GM12864 (cell line): ENCODE data around the gene CARTPT.

Experiments used
- DNase-seq: peaks from one replicate; pipeline ENCODE4 v3.0.0-alpha.2; 2011; ENCODE audit warnings: low read depth
- H3K4me3 ChIP-seq: 2 replicates; pipeline ENCODE4 v1.5.1; 2011; ENCODE audit warnings: mild to moderate bottlenecking, low read depth, low read length, control low read depth
- CTCF ChIP-seq: IDR thresholded peaks from 2 replicates; pipeline ENCODE4 v1.5.1; 2011; ENCODE audit warnings: low read depth, mild to moderate bottlenecking, moderate library complexity, low read length, control low read depth, inconsistent platforms; ENCODE audit errors: missing control alignments

Gene CARTPT

GRCh38 chr5:71743155-71743554 lies 24.1 kb downstream of the CARTPT start:
- H3K4me3 ChIP-seq = no peak overlapping the region
- TF ChIP-seq CTCF = no peak
- DNase-seq = no peak

GRCh38 chr5:71744009-71744790 lies 25.1 kb downstream of the CARTPT start:
- DNase-seq = no peak
- no peak overlapping the region for H3K4me3 ChIP-seq
- no peak for TF ChIP-seq CTCF

GRCh38 chr5:71747182-71747581 lies 28.1 kb downstream of the CARTPT start:
- no peak for TF ChIP-seq CTCF
- no peak overlapping the region for H3K4me3 ChIP-seq
- no peak for DNase-seq

- DNase-seq = no peak
- no peak for TF ChIP-seq CTCF
Observed at GRCh38 chr5:71748360-71748759, 29.3 kb downstream of the CARTPT start.

GRCh38 chr5:71751422-71751821 lies 32.3 kb downstream of the CARTPT start:
- TF ChIP-seq CTCF = no peak
- no peak overlapping the region for H3K4me3 ChIP-seq
- DNase-seq = no peak

More at GRCh38 chr5:71748360-71748759, 29.3 kb downstream of the CARTPT start:
- no peak overlapping the region for H3K4me3 ChIP-seq

- no peak overlapping the region for H3K4me3 ChIP-seq
- no peak for TF ChIP-seq CTCF
- no peak for DNase-seq
Observed at GRCh38 chr5:71752441-71753190, 33.5 kb downstream of the CARTPT start.
